Neural cell (in vitro differentiated cells): ENCODE results near the gene PTGES. TPM values are rescaled to one million over a fixed set of nuclear protein-coding genes. Genes with fewer than 3 reads are reported as not detected.
"Not testable (repeated sequence)": the region's sequence is repeated elsewhere in the genome, so short reads cannot be mapped to it uniquely, and the experiment has no call there.

Experiments used
- H2AFZ ChIP-seq: fragments of 200-600, 300-800 bp; sonication (generic), shearing (Covaris generic); 2 replicates; pipeline ENCODE4 v1.6.0; 2014; ENCODE audit warnings: low read depth, mild to moderate bottlenecking, antibody characterized with exemption, low read length, moderate library complexity
- H3F3A ChIP-seq: fragments of 200-600 bp; shearing (Covaris generic); 2 replicates; pipeline ENCODE4 v1.6.1; 2016; ENCODE audit warnings: mild to moderate bottlenecking, moderate library complexity, mixed read lengths, antibody characterized with exemption, low read length; ENCODE audit not compliant: insufficient read depth, poor library complexity, severe bottlenecking
- H3K27ac ChIP-seq: fragments of 200-600, 300-800 bp; sonication (generic), shearing (Covaris generic); 2 replicates; pipeline ENCODE4 v1.5.1; 2014; ENCODE audit warnings: mild to moderate bottlenecking, low read length, moderate library complexity
- H3K27me3 ChIP-seq: fragments of 300-800, 200-600 bp; sonication (generic), shearing (Covaris generic); 2 replicates; pipeline ENCODE4 v1.6.0; 2014; ENCODE audit warnings: mild to moderate bottlenecking, low read depth, low read length, moderate library complexity; ENCODE audit not compliant: insufficient read depth
- H3K36me3 ChIP-seq: fragments of 300-800, 200-600 bp; sonication (generic), shearing (Covaris generic); 2 replicates; pipeline ENCODE4 v1.5.1; 2014; ENCODE audit warnings: mild to moderate bottlenecking, antibody characterized with exemption, low read length, moderate library complexity; ENCODE audit not compliant: insufficient read depth
- H3K4me2 ChIP-seq: fragments of 300-800, 200-600 bp; sonication (generic), shearing (Covaris generic); 2 replicates; pipeline ENCODE4 v1.6.0; 2014; ENCODE audit warnings: mild to moderate bottlenecking, low read length
- H3K4me3 ChIP-seq: fragments of 300-800, 200-600 bp; sonication (generic), shearing (Covaris generic); 2 replicates; pipeline ENCODE4 v1.5.1; 2014; ENCODE audit warnings: mild to moderate bottlenecking, low read length, moderate library complexity
- H3K79me2 ChIP-seq: fragments of 200-600 bp; shearing (Covaris generic); replicated peaks from 2 replicates; pipeline ENCODE4 v1.6.0; 2014; ENCODE audit warnings: mild to moderate bottlenecking, low read length, moderate library complexity; ENCODE audit not compliant: insufficient read depth
- H3K9ac ChIP-seq: fragments of 300-800, 200-600 bp; sonication (generic), shearing (Covaris generic); 2 replicates; pipeline ENCODE4 v1.6.1; 2016; ENCODE audit warnings: mild to moderate bottlenecking, low read length, mixed read lengths
- H3K9me2 ChIP-seq: fragments of 200-600 bp; shearing (Covaris generic); 2 replicates; pipeline ENCODE4 v1.6.1; 2016; ENCODE audit warnings: mild to moderate bottlenecking, low read length, mixed read lengths; ENCODE audit not compliant: insufficient read depth
- H3K9me3 ChIP-seq: fragments of 200-600, 300-800 bp; sonication (generic), shearing (Covaris generic); 2 replicates; pipeline ENCODE4 v1.6.1; 2016; ENCODE audit warnings: mild to moderate bottlenecking, mixed run types, low read length, moderate library complexity, mixed read lengths
- H4K20me1 ChIP-seq: fragments of 200-600 bp; shearing (Covaris generic); 2 replicates; pipeline ENCODE4 v1.6.1; 2016; ENCODE audit warnings: mild to moderate bottlenecking, mixed run types; ENCODE audit not compliant: insufficient read depth
- EP300 ChIP-seq: fragments of 450-650 bp; conservative IDR thresholded peaks from 2 replicates; pipeline ENCODE4 v1.6.1; 2014; ENCODE audit warnings: antibody characterized with exemption, mild to moderate bottlenecking, moderate library complexity; ENCODE audit not compliant: poor library complexity, severe bottlenecking
- EZH2 ChIP-seq: fragments of 200-600, 300-800 bp; shearing (Covaris generic), sonication (generic); IDR thresholded peaks from 2 replicates; pipeline ENCODE4 v1.6.1; 2014; ENCODE audit warnings: antibody characterized with exemption, low read length, borderline replicate concordance, mild to moderate bottlenecking; ENCODE audit not compliant: insufficient read depth, poor library complexity, severe bottlenecking
- MXI1 ChIP-seq: fragments of 450-650 bp; conservative IDR thresholded peaks from 2 replicates; pipeline ENCODE4 v1.6.1; 2014; ENCODE audit warnings: antibody characterized with exemption, mild to moderate bottlenecking; ENCODE audit not compliant: poor library complexity, severe bottlenecking
- POLR2AphosphoS5 ChIP-seq: IDR thresholded peaks from 2 replicates; pipeline ENCODE4 v1.6.1; 2012
- RAD21 ChIP-seq: fragments of 450-650 bp; conservative IDR thresholded peaks from 2 replicates; pipeline ENCODE4 v1.6.1; 2014; ENCODE audit warnings: antibody characterized with exemption, mild to moderate bottlenecking, moderate library complexity
- SMC3 ChIP-seq: fragments of 450-650 bp; conservative IDR thresholded peaks from 2 replicates; pipeline ENCODE4 v1.6.1; 2014; ENCODE audit warnings: antibody characterized with exemption, mild to moderate bottlenecking, moderate library complexity; ENCODE audit not compliant: poor library complexity
- TAF1 ChIP-seq: IDR thresholded peaks from 2 replicates; pipeline ENCODE4 v1.6.1; 2012; ENCODE audit warnings: low read depth
- polyA plus RNA-seq: library from polyadenylated mRNA; depleted of rRNA; stranded (reverse); fragments of >200 nt; gene quantifications from 2 replicates; pipeline ENCODE4 v1.2.3, GENCODE V29; 2014
- TF ChIP-seq, protein P1 (sequence below): fragments of 450-650 bp; IDR thresholded peaks from 2 replicates; pipeline ENCODE4 v1.5.1; 2014; ENCODE audit warnings: antibody characterized with exemption, mild to moderate bottlenecking, moderate library complexity; ENCODE audit not compliant: poor library complexity, severe bottlenecking
- TF ChIP-seq, protein P2 (sequence below): IDR thresholded peaks from 2 replicates; pipeline ENCODE4 v1.6.1; 2012; ENCODE audit warnings: borderline replicate concordance

PTGES gene
- polyA plus RNA-seq, 1 donor from 2014 or later = 0.63 TPM

DNA sequence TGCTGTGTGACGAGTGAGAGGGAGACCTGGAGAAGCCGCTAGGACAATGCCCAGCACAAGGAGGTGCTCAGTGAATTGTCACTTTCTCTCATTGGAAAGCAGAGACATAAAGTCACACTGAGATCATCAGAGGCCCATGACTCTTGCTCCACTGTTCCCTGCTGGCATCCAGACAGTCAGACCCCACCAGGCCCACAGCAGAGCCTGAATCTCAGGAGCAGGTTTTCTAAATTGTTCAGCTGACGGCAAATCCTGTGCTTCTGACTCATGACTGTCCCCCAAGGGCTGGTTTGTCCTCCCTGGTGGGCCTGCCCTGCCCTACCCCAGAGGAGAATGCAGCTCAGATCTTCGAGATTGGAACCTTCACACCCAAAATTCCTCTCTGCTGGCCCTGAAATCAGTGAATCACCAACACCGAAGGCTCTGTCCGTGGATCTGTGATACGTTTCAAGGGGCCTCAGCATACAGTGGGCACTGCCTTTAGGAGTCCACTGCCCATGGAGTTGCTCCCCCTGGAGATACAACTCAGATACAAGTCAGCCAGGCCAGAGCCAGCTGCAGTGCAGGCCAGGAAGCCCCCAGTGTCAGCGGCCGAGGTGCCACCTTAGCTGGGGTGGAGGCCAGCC is 2.7 kb downstream of the PTGES start:
- TF ChIP-seq EP300 = no peak
- TF ChIP-seq POLR2AphosphoS5 = no peak
- no peak for TF ChIP-seq TAF1
- TF ChIP-seq RAD21 = no peak
- TF ChIP-seq EZH2 = no peak
- TF ChIP-seq, protein P1, sequence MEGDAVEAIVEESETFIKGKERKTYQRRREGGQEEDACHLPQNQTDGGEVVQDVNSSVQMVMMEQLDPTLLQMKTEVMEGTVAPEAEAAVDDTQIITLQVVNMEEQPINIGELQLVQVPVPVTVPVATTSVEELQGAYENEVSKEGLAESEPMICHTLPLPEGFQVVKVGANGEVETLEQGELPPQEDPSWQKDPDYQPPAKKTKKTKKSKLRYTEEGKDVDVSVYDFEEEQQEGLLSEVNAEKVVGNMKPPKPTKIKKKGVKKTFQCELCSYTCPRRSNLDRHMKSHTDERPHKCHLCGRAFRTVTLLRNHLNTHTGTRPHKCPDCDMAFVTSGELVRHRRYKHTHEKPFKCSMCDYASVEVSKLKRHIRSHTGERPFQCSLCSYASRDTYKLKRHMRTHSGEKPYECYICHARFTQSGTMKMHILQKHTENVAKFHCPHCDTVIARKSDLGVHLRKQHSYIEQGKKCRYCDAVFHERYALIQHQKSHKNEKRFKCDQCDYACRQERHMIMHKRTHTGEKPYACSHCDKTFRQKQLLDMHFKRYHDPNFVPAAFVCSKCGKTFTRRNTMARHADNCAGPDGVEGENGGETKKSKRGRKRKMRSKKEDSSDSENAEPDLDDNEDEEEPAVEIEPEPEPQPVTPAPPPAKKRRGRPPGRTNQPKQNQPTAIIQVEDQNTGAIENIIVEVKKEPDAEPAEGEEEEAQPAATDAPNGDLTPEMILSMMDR = no peak
- TF ChIP-seq, protein P2, sequence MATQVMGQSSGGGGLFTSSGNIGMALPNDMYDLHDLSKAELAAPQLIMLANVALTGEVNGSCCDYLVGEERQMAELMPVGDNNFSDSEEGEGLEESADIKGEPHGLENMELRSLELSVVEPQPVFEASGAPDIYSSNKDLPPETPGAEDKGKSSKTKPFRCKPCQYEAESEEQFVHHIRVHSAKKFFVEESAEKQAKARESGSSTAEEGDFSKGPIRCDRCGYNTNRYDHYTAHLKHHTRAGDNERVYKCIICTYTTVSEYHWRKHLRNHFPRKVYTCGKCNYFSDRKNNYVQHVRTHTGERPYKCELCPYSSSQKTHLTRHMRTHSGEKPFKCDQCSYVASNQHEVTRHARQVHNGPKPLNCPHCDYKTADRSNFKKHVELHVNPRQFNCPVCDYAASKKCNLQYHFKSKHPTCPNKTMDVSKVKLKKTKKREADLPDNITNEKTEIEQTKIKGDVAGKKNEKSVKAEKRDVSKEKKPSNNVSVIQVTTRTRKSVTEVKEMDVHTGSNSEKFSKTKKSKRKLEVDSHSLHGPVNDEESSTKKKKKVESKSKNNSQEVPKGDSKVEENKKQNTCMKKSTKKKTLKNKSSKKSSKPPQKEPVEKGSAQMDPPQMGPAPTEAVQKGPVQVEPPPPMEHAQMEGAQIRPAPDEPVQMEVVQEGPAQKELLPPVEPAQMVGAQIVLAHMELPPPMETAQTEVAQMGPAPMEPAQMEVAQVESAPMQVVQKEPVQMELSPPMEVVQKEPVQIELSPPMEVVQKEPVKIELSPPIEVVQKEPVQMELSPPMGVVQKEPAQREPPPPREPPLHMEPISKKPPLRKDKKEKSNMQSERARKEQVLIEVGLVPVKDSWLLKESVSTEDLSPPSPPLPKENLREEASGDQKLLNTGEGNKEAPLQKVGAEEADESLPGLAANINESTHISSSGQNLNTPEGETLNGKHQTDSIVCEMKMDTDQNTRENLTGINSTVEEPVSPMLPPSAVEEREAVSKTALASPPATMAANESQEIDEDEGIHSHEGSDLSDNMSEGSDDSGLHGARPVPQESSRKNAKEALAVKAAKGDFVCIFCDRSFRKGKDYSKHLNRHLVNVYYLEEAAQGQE = no peak
- no peak for TF ChIP-seq SMC3
- TF ChIP-seq MXI1 = no peak
- Histone ChIP-seq H3K9me3 (no peaks in the 10 kb centered on the region), H3K27ac (no peak overlapping the region), H3K79me2 (no peaks in the 10 kb centered on the region), H3K4me3 (no peak overlapping the region), H4K20me1 (no peaks in the 10 kb centered on the region), H3K36me3 (no peaks in the 10 kb centered on the region), H2AFZ (no peak overlapping the region), H3F3A (no peaks in the 10 kb centered on the region), H3K9me2 (no peaks in the 10 kb centered on the region), H3K4me2 (no peak overlapping the region), H3K9ac (no peak overlapping the region), H3K27me3 (no peaks in the 10 kb centered on the region)

DNA sequence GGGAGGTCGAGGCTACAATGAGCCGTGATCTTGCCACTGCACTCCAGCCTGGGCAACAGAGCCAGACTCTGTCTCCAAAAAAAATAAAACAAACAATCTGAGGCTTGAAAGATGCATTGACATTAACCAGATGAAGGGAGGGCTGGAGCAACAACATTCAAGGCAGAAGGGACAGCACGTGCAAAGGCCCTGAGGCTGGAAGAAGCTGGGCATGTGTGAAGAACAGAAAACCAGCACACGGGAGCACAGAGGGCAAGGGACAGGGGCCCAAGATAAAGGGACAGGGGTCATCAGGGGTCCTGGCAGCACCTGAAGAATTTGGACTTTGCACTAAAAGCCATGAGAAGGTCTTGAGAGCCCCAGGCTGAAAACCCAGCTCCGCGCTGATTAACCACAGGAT is 3.3 kb downstream of the PTGES start:
- Histone ChIP-seq H3K79me2 (no peaks in the 10 kb centered on the region), H3K9me2 (no peaks in the 10 kb centered on the region), H3F3A (no peaks in the 10 kb centered on the region), H2AFZ (no peak overlapping the region), H3K27ac (no peak overlapping the region), H3K4me3 (no peak overlapping the region), H3K36me3 (no peaks in the 10 kb centered on the region), H3K27me3 (no peaks in the 10 kb centered on the region), H3K9ac (no peak overlapping the region), H3K4me2 (no peak overlapping the region), H3K9me3 (no peaks in the 10 kb centered on the region), H4K20me1 (no peaks in the 10 kb centered on the region)
- no peak for TF ChIP-seq TAF1
- TF ChIP-seq EP300 = no peak
- TF ChIP-seq SMC3 = no peak
- no peak for TF ChIP-seq MXI1
- TF ChIP-seq EZH2 = no peak
- no peak for TF ChIP-seq RAD21
- TF ChIP-seq, protein P2 = no peak

DNA sequence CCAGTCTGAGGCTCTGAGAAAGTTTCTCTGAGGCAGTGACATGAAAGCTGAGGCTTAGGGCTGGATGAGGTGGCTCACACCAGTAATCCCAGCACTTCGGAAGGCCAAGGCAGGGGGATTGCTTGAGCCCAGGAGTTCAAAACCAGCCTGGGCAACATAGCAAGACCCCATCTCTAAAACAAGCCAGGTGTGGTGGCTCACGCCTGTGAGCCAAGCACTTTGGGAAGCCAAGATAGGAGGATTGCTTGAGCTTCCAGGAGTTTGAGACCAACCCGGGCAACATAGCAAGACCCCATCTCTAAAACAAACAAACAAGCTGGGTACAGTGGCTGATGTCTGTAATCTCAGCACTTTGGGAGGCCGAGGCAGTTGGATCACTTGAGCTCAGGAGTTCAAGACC is 3.8 kb downstream of the PTGES start:
- H3K9me3 ChIP-seq, H3K79me2 ChIP-seq, H3K4me2 ChIP-seq, H3K9ac ChIP-seq, H2AFZ ChIP-seq, H3F3A ChIP-seq, H3K36me3 ChIP-seq, H3K4me3 ChIP-seq, H3K27ac ChIP-seq, H4K20me1 ChIP-seq, H3K9me2 ChIP-seq, H3K27me3 ChIP-seq: not testable (repeated sequence)
